K562 (cell line): ENCODE data around the gene ARL6IP6. TPM values are rescaled to one million over a fixed set of nuclear protein-coding genes. Genes with fewer than 3 reads are reported as not detected.

Experiments used
- BCLAF1 ChIP-seq, 2 experiments: fragments of 450-650 bp in 1 of 2; IDR thresholded peaks; 2 replicates each; pipeline ENCODE4 v1.6.1; 2011 to 2017; ENCODE audit warnings: low read depth in 2 of 2, antibody characterized with exemption in 1 of 2, borderline replicate concordance in 1 of 2, low read length in 1 of 2, mild to moderate bottlenecking in 1 of 2, mixed read lengths in 1 of 2; ENCODE audit not compliant: control insufficient read depth in 1 of 2
- CHCHD3 ChIP-seq: fragments of 250-450 bp; sonication (Bioruptor Pico); IDR thresholded peaks from 2 replicates; pipeline ENCODE4 v2.1.2; 2022; ENCODE audit warnings: mild to moderate bottlenecking
- CREM ChIP-seq: IDR thresholded peaks from 2 replicates; pipeline ENCODE4 v1.6.1; 2014; ENCODE audit warnings: antibody characterized with exemption, low read depth
- DEAF1 ChIP-seq: fragments of 450-650 bp; formaldehyde crosslinking; IDR thresholded peaks from 2 replicates; pipeline ENCODE4 v1.4.0; 2020; ENCODE audit warnings: mild to moderate bottlenecking, moderate library complexity
- FOXA3 ChIP-seq, 2 experiments: fragments of 450-650 bp in 1 of 2; sonication (generic) in 1 of 2; formaldehyde crosslinking; IDR thresholded peaks in 1 of 2; conservative IDR thresholded peaks in 1 of 2; 2 replicates each; pipeline versions ENCODE4 v1.4.0 to v1.8.0; 2020 to 2022; ENCODE audit warnings: mild to moderate bottlenecking in 2 of 2, missing genetic modification reagents in 1 of 2
- FOXK1 ChIP-seq: sonication (generic); formaldehyde crosslinking; IDR thresholded peaks from 2 replicates; pipeline ENCODE4 v1.8.0; 2022; ENCODE audit warnings: missing genetic modification reagents, mild to moderate bottlenecking, borderline replicate concordance
- HIVEP1 ChIP-seq: fragments of 250-450 bp; sonication (Bioruptor Pico); IDR thresholded peaks from 2 replicates; pipeline ENCODE4 v1.4.0; 2020; ENCODE audit warnings: mild to moderate bottlenecking
- HOXB6 ChIP-seq: fragments of 250-450 bp; sonication (Bioruptor Pico); IDR thresholded peaks from 2 replicates; pipeline ENCODE4 v1.5.1; 2022; ENCODE audit warnings: mild to moderate bottlenecking, borderline replicate concordance
- KLF1 ChIP-seq: fragments of 450-650 bp; IDR thresholded peaks from 2 replicates; pipeline ENCODE4 v1.6.1; 2016; ENCODE audit warnings: missing genetic modification characterization, missing compliant biosample characterization
- NEUROD1 ChIP-seq: fragments of 150-350 bp; IDR thresholded peaks from 2 replicates; pipeline ENCODE4 v1.6.1; 2014; ENCODE audit warnings: borderline replicate concordance, low read length, low read depth; ENCODE audit not compliant: partially characterized antibody
- RB1 ChIP-seq: fragments of 450-650 bp; IDR thresholded peaks from 2 replicates; pipeline ENCODE4 v1.6.1; 2017; ENCODE audit warnings: low read depth, mild to moderate bottlenecking
- ZNF408 ChIP-seq: fragments of 250-450 bp; sonication (Bioruptor Pico); IDR thresholded peaks from 2 replicates; pipeline ENCODE4 v1.4.0; 2020; ENCODE audit warnings: low read depth, mild to moderate bottlenecking, moderate library complexity
- ZNF444 ChIP-seq: fragments of 250-450 bp; sonication (Bioruptor Pico); IDR thresholded peaks from 2 replicates; pipeline ENCODE4 v1.4.0; 2020; ENCODE audit warnings: mild to moderate bottlenecking, moderate library complexity
- polyA plus RNA-seq, 8 experiments: library from polyadenylated mRNA; depleted of rRNA in 4 of 8; stranded (reverse) in 5 of 8; unstranded in 3 of 8; fragments of >200 nt; fragmentation: Nextera tagmentation in 2 of 8; fragmentation: Illumina TruSeq in 1 of 8; extraction: Ambion mirVana in 2 of 8; extraction: Trizol in 1 of 8; gene quantifications; 2 replicates each; pipeline versions ENCODE4 v1.2.1 to v1.2.3, GENCODE V29; 2011 to 2014; ENCODE audit warnings: inconsistent platforms in 1 of 8, missing spikeins in 1 of 8
- total RNA-seq, 7 experiments: library from RNA; depleted of rRNA in 6 of 7; stranded (reverse); fragments of >200 nt in 6 of 7; fragmentation: Illumina TruSeq in 2 of 7; extraction: Trizol in 2 of 7; gene quantifications; 2 replicates each; pipeline versions ENCODE4 v1.2.1 to v1.2.3, GENCODE V29; 2011 to 2021; ENCODE audit warnings: low replicate concordance in 1 of 7

ARL6IP6 gene
- total and polyA plus RNA-seq, 9 of the 15 experiments (the other 6 are each of a cell fraction or from before 2014, with no cell fraction given) = 19.2 to 98.5 (median 36.2) TPM

GRCh38 chr2:152706477-152707021, 11.9 kb upstream of the ARL6IP6 start (continued):
- TF ChIP-seq ZNF444 (CRISPR knock-in tag) (no peak), BCLAF1 (IDR thresholded peaks at IDR 0.05; ENCODE audit: borderline replicate concordance in 1 of 2, control insufficient read depth in 1 of 2, low read depth in 2 of 2, low read length in 1 of 2) (no peak), FOXA3 (CRISPR knock-in tag; conservative IDR thresholded peaks at IDR 0.05 in 1 of 2, IDR thresholded peaks at IDR 0.05 in 1 of 2) (no peak), RB1 (no peak), KLF1 (tag) (no peak), FOXK1 (no peak), DEAF1 (no peak), CREM (no peak), HOXB6 (CRISPR knock-in tag) (no peak), HIVEP1 (CRISPR knock-in tag) (no peak), ZNF408 (CRISPR knock-in tag) (no peak), NEUROD1 (no peak), CHCHD3 (no peak)
